HEK293 (cell line): ENCODE results near the gene UBL4A.

ENCODE experiments used
- CTCF ChIA-PET: fragments of 350-600 bp; formaldehyde crosslinking; extraction: SDS; loops from one replicate; lab custom pipeline; 2021; ENCODE audit warnings: antibody characterized with exemption; lab: Yijun Ruan, JAX
- POLR2A ChIA-PET: fragments of 300-600 bp; formaldehyde crosslinking; extraction: SDS; loops from one replicate; lab custom pipeline; 2020; ENCODE audit warnings: antibody characterized with exemption, inconsistent platforms; lab: Yijun Ruan, JAX
- H3K27ac ChIP-seq: fragments of 200-500 bp; sonication (Bioruptor generic); 2 replicates; pipeline ENCODE4 v1.5.1; 2014; ENCODE audit warnings: low read depth, low read length, control low read depth, inconsistent platforms; ENCODE audit errors: extremely low read depth
- H3K36me3 ChIP-seq, 2 experiments: fragments of 200-500 bp in 1 of 2; sonication (Bioruptor generic) in 1 of 2; 1 replicate in 1 of 2; 2 replicates in 1 of 2; pipeline ENCODE4 v1.5.1; 2014 to 2017; ENCODE audit warnings: inconsistent platforms in 2 of 2, low read length in 2 of 2; ENCODE audit not compliant: control insufficient read depth in 2 of 2, insufficient read depth in 1 of 2
- H3K4me1 ChIP-seq: fragments of 200-500 bp; sonication (Bioruptor generic); 2 replicates; pipeline ENCODE4 v1.5.1; 2014; ENCODE audit warnings: mild to moderate bottlenecking, low read length, inconsistent platforms; ENCODE audit not compliant: control insufficient read depth, insufficient read depth
- H3K4me3 ChIP-seq: 2 replicates; pipeline ENCODE4 v1.5.1; 2011; ENCODE audit warnings: low read depth, mild to moderate bottlenecking, control low read depth, low read length, moderate library complexity
- H3K9me3 ChIP-seq: fragments of 200-500 bp; sonication (Bioruptor generic); 2 replicates; pipeline ENCODE4 v1.5.1; 2014; ENCODE audit warnings: low read depth, low read length, inconsistent platforms; ENCODE audit not compliant: control insufficient read depth, insufficient read depth
- BCL11B ChIP-seq: fragments of 450-650 bp; formaldehyde crosslinking; IDR thresholded peaks from 2 replicates; pipeline ENCODE4 v1.5.1; 2016; ENCODE audit warnings: low read depth, missing biosample characterization, missing genetic modification characterization
- FEZF1 ChIP-seq: fragments of 450-650 bp; formaldehyde crosslinking; IDR thresholded peaks from 2 replicates; pipeline ENCODE4 v1.5.1; 2016; ENCODE audit warnings: missing biosample characterization, missing genetic modification characterization
- GLIS1 ChIP-seq: fragments of 450-650 bp; formaldehyde crosslinking; IDR thresholded peaks from 2 replicates; pipeline ENCODE4 v1.5.1; 2016; ENCODE audit warnings: missing biosample characterization, missing genetic modification characterization
- GLIS2 ChIP-seq: fragments of 450-650 bp; formaldehyde crosslinking; IDR thresholded peaks from 2 replicates; pipeline ENCODE4 v1.5.1; 2016; ENCODE audit warnings: missing biosample characterization, missing genetic modification characterization
- KLF8 ChIP-seq: fragments of 450-650 bp; formaldehyde crosslinking; IDR thresholded peaks from 2 replicates; pipeline ENCODE4 v1.5.1; 2016; ENCODE audit warnings: missing biosample characterization, missing genetic modification characterization
- PRDM1 ChIP-seq: fragments of 450-650 bp; formaldehyde crosslinking; IDR thresholded peaks from 2 replicates; pipeline ENCODE4; 2016; ENCODE audit warnings: missing biosample characterization, missing genetic modification characterization
- ZBTB10 ChIP-seq: fragments of 450-650 bp; formaldehyde crosslinking; IDR thresholded peaks from 2 replicates; pipeline ENCODE4 v1.5.1; 2016; ENCODE audit warnings: missing biosample characterization, missing genetic modification characterization
- ZBTB11 ChIP-seq: fragments of 450-650 bp; formaldehyde crosslinking; conservative IDR thresholded peaks from 2 replicates; pipeline ENCODE4 v1.5.1; 2016; ENCODE audit warnings: low read depth, missing biosample characterization, missing genetic modification characterization
- ZBTB17 ChIP-seq: fragments of 450-650 bp; formaldehyde crosslinking; IDR thresholded peaks from 2 replicates; pipeline ENCODE4 v1.5.1; 2016; ENCODE audit warnings: missing biosample characterization, missing genetic modification characterization
- ZFP69B ChIP-seq: fragments of 450-650 bp; formaldehyde crosslinking; IDR thresholded peaks from 2 replicates; pipeline ENCODE4 v1.5.1; 2016; ENCODE audit warnings: missing biosample characterization, missing genetic modification characterization
- ZNF23 ChIP-seq: fragments of 450-650 bp; formaldehyde crosslinking; IDR thresholded peaks from 2 replicates; pipeline ENCODE4 v1.5.1; 2016; ENCODE audit warnings: missing biosample characterization, missing genetic modification characterization, borderline replicate concordance
- ZNF26 ChIP-seq: fragments of 450-650 bp; formaldehyde crosslinking; IDR thresholded peaks from 2 replicates; pipeline ENCODE4 v1.5.1; 2016; ENCODE audit warnings: missing biosample characterization, missing genetic modification characterization
- ZNF266 ChIP-seq: fragments of 450-650 bp; formaldehyde crosslinking; IDR thresholded peaks from 2 replicates; pipeline ENCODE4 v1.5.1; 2016; ENCODE audit warnings: missing biosample characterization, missing genetic modification characterization, low read depth
- ZNF274 ChIP-seq, 2 experiments: fragments of 200-500 bp in 1 of 2; fragments of 450-650 bp in 1 of 2; sonication (Bioruptor generic) in 1 of 2; formaldehyde crosslinking in 1 of 2; IDR thresholded peaks; 2 replicates each; pipeline versions ENCODE4 v1.5.1 to v1.6.1; 2014 to 2016; ENCODE audit warnings: borderline replicate concordance in 1 of 2, inconsistent platforms in 1 of 2, low read length in 1 of 2, missing biosample characterization in 1 of 2, missing genetic modification characterization in 1 of 2
- ZNF37A ChIP-seq: fragments of 450-650 bp; IDR thresholded peaks from 2 replicates; pipeline ENCODE4 v1.5.1; 2018; ENCODE audit warnings: missing biosample characterization, missing genetic modification characterization
- ZNF416 ChIP-seq: fragments of 450-650 bp; formaldehyde crosslinking; IDR thresholded peaks from 2 replicates; pipeline ENCODE4 v1.5.1; 2016; ENCODE audit warnings: missing biosample characterization, missing genetic modification characterization
- ZNF423 ChIP-seq: fragments of 450-650 bp; formaldehyde crosslinking; IDR thresholded peaks from 2 replicates; pipeline ENCODE4 v1.5.1; 2016; ENCODE audit warnings: missing biosample characterization, missing genetic modification characterization
- ZNF623 ChIP-seq: fragments of 450-650 bp; formaldehyde crosslinking; IDR thresholded peaks from 2 replicates; pipeline ENCODE4 v1.5.1; 2016; ENCODE audit warnings: missing biosample characterization, missing genetic modification characterization
- ZNF654 ChIP-seq: fragments of 450-650 bp; formaldehyde crosslinking; IDR thresholded peaks from 2 replicates; pipeline ENCODE4 v1.5.1; 2016; ENCODE audit warnings: low read depth, missing biosample characterization, missing genetic modification characterization
- ZNF792 ChIP-seq: fragments of 450-650 bp; formaldehyde crosslinking; IDR thresholded peaks from 2 replicates; pipeline ENCODE4 v1.5.1; 2016; ENCODE audit warnings: missing biosample characterization, missing genetic modification characterization

UBL4A gene

GRCh38 chrX:154457491-154458115, 28.8 kb downstream of the UBL4A start (continued):
- no peak for TF ChIP-seq ZNF274 (IDR thresholded peaks at IDR 0.05; ENCODE audit: low read length)
- TF ChIP-seq ZNF274 (tag by site-specific recombination; IDR thresholded peaks at IDR 0.05; ENCODE audit: borderline replicate concordance), result no peak
- no peak for TF ChIP-seq ZNF37A
- no peak for TF ChIP-seq FEZF1 (tag by site-specific recombination)
- TF ChIP-seq ZNF416 (tag by site-specific recombination), result no peak
- no peak for TF ChIP-seq ZNF266 (tag by site-specific recombination)
- no peak for TF ChIP-seq ZNF654 (tag by site-specific recombination)
- no peak for TF ChIP-seq ZNF23 (tag by site-specific recombination)
- no peak for TF ChIP-seq ZBTB11
- TF ChIP-seq ZBTB10 (tag by site-specific recombination), result peak; percentile 63; the same call in 1 of the 2 replicates
- no peak for TF ChIP-seq ZNF792 (tag by site-specific recombination)
- TF ChIP-seq GLIS1, result peak; percentile 56; the same call in 1 of the 2 replicates
- TF ChIP-seq PRDM1, result peak; percentile 95
- no peak for TF ChIP-seq ZNF423 (tag by site-specific recombination)
- TF ChIP-seq ZBTB17 (tag by site-specific recombination), result peak; percentile 40
- peak; percentile 58; the same call in 1 of the 2 replicates for TF ChIP-seq GLIS2
- TF ChIP-seq BCL11B (tag by site-specific recombination), result no peak
- TF ChIP-seq ZNF623 (tag by site-specific recombination), result no peak
- TF ChIP-seq KLF8 (tag by site-specific recombination), result peak; percentile 71
- 0 out of 2 replicates have a peak, but pooled peaks have one; percentile 22 for TF ChIP-seq ZFP69B

GRCh38 chrX:154452823-154453222, 33.6 kb downstream of the UBL4A start:
- H3K36me3 ChIP-seq, result peaks cover 3 to 50% of the 10 kb centered on the region in 2 experiments; a peak in 2 of 3 replicates
- no peaks in the 10 kb centered on the region for H3K4me1 ChIP-seq
- POLR2A ChIA-PET, result interaction anchor here (0.8 kb wide), 1 partner anchor 38 kb away, joined by 4 read pairs; the partner anchor contains the start of gene SLC10A3
- H3K9me3 ChIP-seq, result no peaks in the 10 kb centered on the region
- no peak overlapping the region for H3K27ac ChIP-seq
- no peak overlapping the region for H3K4me3 ChIP-seq
- CTCF ChIA-PET, result no interaction called here
- TF ChIP-seq ZNF623 (tag by site-specific recombination) (no peak), ZNF26 (no peak)
